Myocyte (in vitro differentiated cells): ENCODE measurements around the gene PPP5C. TPM values are rescaled to one million over a fixed set of nuclear protein-coding genes. Genes with fewer than 3 reads are reported as not detected.
"Not testable (repeated sequence)": the region's sequence is repeated elsewhere in the genome, so short reads cannot be mapped to it uniquely, and the experiment has no call there.

Experiments
- DNase-seq: peaks from one replicate; pipeline ENCODE4 v3.0.0-alpha.2; 2012; ENCODE audit warnings: low read depth
- total RNA-seq: library from RNA; depleted of rRNA; stranded (reverse); fragments of >200 nt; gene quantifications from 2 replicates; pipeline ENCODE4 v1.2.3, GENCODE V29; 2014

Gene PPP5C
- total RNA-seq, 1 donor from 2014 or later = 71.6 TPM

DNA sequence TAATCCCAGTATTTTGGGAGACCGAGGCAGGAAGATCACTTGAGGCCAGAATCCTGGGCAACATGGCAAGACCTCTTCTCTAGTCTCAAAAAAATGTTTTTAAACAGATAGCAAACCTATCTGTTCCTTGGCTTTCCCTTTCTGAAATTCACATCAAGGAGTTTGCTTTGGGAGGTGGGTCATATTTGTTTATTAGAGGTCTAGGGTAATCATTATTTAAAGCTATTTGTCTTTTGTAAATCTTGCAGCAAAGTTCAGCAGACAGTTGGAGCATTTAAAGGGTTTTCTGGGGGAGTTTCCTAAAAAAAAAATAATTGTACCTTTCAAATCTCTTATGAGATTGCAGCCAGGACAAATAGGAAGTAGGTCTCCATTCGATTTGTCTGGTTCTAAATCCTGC lies 17.5 kb downstream of the PPP5C start:
- no peak for DNase-seq

DNA sequence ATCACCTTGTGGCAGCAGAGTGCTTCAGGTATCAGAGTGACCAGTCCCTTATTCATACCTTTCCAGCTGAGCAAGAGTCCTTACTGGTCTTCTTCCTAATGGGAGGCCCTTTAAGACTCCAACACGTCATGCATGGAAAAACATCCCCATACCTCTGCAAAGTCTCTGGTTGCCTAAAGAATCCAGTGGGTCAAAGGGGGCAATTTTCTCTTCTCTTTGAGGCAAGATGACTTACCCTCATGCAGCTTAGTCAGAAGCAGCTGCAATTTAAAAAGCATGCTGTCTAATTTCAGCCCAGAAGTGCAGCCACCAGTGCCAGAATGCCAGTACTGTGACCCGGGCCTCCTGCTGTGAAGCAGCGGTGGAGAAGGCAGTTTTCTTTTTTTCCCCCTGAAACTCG lies 18.7 kb downstream of the PPP5C start:
- peak; percentile 54 for DNase-seq

DNA sequence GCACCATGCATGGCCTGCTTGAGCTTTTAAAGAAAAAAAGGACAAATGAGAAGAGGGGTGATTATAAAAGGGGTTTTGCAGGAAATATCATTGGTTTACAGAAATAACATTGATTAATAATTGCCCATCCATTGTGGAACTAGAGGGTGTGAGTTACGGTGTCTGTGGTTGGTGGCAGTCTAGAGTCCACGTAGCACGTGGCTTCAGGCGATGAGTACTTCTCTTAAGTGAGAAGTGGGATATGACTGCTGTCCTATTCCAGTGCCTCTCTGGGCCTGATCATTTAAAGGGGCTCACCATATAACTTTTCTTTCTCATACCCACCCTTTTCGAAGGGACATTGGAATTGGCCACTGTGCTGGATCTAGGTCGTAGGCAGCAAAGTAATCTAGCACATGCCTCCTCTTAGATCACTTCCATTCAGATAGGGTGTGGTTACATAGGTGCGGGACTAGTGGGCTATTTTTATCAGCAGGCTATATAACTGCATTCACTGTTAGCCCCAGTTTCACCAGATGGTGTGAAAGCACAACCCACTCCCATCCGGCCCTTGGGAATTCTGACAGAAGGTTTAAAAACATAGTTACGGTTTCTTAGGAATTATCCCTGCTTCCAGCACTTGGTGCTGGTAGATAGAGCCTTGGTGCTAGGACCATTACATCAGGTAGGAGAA lies 19.9 kb downstream of the PPP5C start:
- no peak for DNase-seq

DNA sequence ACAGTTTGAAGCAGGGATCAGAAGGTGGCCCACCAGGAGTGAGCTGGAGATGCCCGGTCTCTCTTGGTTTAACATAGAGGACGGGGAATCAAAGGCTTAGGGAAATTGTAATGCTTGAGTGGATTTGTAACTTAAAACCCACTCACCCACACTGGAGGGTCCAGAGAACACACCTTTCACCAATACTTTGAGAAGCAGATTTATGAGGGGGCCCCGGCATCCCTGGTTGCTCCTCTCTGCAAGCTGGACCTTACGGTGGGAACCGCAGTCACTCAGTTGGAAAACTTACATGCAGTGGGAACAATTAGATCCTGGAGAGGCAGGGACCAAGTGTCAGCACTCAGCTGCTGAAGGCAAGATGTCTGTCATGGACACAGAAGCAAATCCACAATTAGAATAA lies 20.5 kb downstream of the PPP5C start:
- DNase-seq = no peak

DNA sequence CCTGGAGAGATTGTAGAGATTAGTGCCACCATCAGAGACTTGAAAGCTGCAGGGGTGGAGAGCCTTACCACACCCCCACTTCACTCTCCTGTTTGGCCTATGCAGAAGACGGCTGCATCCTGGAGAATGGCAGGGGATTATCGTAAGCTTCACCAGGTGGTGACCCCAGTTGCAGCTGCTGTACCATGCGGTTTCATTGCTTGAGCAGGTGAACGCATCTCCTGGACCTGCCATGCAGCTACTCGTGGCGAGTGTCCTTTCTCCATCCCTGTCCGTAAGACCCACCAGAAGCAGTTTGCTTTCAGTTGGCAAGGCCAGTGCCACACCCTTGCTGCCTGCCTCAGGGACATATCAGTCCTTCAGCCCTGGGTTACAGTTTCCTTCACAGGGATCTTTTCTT lies 21.2 kb downstream of the PPP5C start:
- DNase-seq = no peak

DNA sequence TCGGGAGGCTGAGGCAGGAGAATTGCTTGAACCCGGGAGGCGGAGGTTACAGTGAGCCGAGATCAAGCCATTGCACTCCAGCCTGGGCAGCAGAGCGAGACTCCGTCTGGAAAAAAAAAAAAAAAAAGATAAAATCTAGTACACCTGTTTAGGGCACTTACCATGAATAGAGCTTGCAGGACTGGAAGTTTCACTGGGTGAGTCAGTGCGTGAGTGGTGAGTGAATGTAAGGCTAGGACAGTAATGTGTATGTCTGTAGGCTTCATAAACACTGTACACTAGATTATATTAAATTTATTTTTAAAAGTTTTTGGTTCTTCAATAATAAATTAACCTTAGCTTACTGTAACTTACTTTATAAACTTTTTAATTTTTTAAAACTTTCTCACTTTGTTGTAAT lies 22.9 kb downstream of the PPP5C start:
- no peak for DNase-seq

DNA sequence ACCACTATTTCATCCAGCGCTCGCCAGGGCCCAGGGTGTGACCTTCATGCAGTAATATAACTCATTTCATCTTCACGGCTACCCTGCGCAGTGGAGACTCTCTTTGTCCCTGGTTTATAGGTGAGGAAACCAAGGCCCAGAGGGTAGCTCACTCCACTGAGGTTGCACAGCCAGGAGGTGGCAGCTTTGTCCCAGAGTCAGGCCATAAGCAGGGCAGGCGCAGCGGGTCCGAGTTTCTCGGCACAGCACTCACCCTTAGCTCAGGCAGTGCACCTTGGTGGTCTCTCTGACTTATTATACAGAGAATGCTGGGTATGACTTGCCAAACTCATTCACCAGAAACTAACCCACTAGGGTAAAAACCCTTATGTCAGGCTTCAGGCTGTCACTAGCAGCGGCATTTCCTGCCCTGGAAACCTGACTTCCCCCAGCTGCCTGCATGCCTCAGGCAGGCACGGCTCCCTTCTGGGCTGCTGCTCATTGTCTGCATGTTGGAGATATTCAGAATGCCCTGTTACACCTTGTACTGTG lies 24.5 kb downstream of the PPP5C start:
- DNase-seq = no peak

DNA sequence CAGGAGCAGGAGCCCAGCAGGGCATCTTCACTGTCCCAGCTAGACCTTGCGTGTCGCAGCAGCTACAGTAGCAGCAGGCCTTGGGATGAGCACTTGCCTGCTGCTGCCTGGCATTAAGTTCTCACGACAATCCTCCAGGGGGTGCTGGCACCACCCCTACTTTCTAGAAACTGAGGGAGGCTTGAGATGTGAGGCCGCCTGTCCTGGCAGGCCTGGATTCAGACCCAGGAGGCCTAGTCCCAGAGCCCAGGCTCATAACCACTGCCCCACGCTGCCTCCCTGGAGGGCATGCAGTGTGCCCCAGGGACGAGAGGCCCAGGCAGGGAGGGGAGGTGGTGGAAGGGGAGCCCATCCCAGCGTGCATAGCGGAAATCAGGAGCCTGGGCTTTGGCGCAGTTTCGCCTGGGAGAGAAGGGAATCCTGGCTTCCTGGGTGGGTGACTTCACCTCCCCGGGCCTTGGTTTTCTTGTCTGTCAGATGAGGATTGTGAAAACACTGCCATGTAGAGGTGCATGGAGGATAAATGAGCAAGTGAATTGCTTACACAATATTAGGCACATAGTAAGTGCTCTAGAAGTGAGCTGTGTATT lies 26.1 kb downstream of the PPP5C start:
- DNase-seq = no peak

DNA sequence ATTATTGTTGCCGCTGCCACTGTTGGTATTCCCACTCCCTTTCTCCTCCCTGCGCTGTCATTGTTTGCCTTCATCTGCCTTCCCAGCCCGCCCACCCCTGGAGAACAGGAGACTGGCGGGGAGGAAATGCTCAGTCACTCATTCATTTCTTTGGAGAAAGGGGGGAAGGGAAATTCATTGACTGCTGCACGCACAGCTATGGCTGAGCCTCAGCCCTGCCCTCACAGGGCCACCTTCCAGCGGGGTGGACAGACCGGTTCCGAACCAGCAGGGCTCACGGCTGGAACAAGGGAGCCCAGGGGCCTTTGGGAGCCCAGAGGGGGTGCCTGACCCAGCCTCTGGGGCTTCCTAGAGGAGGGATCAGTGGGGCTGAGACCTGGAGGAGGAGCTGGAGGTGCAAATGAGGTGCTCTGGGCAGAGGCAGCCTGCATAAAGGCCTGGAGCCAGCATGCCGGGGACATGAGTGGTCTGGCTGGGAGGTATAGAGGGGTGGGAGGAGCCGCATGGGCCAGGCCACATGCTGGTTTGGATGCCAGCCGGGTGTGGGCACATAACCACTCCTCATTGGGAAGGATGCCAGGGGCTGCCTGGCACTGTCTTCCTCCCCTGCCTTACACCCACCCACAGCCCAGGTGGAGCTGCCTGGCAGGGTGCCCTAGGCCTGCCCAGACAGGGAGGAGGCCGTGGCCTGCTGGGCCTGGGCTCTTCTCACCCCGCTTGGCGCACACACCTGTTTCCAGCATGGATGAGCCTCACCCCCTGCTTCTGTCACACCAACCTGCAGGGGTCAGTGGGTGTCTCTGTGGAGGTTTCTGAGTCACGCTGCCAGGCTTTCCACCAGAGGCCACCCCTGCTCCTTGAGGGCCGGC lies 26.8 kb downstream of the PPP5C start:
- DNase-seq = peak; percentile 93

DNA sequence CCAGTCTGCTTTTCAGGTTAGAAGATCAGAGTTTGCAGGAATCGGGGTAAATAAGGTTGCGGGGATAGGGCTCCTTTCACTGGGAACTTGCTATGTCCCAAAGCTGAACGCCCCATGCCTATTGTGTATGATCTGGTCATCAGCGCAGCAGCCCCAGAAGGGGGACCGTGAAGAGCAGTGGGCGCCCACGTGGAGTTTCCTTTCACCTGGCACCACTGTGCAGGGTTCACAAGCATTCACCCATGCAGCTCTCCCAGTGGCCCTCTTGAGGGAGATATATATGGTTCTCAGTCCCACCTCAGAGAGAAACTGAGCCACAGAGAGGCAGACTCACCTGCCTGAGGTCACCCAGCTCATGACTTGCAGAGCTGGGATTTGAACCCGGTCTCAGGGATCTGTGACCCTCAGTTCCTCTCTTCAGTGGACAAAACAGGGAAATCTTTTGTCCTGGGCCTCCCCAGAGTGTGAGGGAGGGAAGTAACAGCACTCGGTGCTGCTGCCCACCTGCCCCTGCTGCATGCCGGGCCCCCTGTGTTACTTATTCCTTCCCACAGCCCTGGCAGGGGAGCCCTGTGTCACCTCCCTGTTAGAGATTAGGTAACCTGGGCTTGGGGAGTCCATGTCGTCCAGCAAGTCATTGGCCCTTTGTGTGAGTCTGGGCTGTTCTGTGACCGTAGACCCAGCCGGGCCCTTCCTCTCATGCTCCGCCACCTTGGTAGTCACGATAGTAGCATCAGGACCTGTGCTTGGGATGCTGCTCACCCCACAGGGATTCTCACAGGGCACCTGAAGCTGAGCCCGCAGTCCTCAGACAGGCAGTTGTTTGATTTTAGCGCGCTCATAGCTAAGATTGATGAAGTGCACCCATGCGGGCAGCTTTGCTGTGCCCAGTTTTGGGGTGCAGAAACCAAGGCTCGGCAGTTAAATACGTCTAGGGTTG lies 27.9 kb downstream of the PPP5C start:
- no peak for DNase-seq

DNA sequence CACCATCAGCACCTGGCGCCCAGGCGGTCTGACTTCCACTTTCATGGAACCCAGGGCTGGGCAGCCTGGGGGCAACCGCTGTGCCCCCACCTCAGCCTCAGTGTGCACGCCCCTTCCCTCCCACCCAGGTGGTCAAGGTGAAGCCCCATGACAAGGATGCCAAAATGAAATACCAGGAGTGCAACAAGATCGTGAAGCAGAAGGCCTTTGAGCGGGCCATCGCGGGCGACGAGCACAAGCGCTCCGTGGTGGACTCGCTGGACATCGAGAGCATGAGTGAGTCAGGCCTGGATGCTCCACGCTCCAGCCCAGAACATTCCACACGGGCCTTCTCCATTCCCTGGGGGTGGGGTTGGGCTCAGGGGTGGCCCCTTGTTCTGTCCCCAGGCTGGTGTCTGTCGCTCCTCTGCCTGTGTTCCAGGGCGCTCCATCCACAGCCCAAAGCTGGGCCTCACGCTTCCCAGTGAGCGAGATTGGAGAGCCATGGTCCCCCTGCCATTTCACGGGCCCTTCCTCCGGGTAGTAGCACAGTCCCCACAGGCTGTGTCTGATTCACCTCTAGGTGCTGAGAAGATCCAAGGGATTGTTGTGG lies 28.7 kb downstream of the PPP5C start:
- DNase-seq = not testable (repeated sequence)

DNA sequence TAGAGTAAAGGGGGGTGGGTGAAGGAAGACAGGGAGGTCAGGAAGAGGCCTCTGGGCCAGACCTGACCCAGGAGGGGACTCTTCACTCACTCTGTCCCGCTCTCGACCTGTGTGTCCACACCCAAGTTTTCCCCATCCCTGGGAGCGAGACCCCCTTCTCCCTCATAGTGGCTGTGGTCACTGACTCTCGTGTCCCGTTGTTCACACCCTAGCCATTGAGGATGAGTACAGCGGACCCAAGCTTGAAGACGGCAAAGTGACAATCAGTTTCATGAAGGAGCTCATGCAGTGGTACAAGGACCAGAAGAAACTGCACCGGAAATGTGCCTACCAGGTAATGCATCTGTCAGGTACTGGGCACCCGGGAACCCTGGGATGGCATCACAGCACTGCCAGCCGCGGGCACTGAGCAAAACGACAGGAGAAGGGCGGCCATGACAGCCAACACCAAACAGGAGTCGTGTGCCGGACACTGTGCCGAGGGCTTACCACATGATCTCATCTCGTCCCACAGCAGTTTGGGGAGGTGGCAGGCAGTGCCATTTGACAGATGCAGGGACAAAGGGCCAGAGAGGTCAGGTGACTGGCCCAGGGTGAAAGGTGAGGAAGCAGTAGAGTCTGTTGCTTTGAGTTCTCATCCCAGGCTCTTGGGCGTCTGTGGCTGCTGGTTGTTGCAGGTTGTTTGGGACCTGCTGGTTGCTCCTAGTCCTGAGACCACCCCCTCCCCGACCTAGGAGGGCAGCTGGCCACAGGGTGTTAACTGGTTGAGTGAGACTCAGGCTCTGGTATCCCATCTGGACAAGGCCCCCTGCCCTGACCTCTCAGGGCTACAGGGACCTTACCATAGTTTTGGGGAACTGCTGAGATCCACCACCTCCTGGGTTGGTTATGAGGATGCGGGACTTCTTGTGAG lies 29.6 kb downstream of the PPP5C start:
- no peak for DNase-seq

DNA sequence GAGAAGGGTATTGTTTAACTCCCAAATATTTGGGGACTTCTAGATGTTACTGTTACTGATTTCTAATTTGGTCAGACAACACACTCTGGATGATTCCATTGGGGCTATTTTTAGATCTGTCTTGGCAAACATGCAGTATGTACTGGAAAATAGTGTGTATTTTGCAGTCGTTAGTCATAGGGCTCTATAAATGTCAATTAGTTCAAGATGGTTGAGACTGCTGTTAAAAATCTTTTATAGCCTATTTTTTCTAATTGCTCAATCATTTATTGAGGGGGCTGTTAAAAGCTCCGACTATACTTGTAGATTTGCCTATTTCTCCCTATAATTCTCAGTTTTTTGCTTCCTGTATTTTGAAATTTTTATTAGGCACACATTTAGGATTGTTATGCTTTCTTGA lies 31.4 kb downstream of the PPP5C start:
- peak; percentile 75 for DNase-seq

DNA sequence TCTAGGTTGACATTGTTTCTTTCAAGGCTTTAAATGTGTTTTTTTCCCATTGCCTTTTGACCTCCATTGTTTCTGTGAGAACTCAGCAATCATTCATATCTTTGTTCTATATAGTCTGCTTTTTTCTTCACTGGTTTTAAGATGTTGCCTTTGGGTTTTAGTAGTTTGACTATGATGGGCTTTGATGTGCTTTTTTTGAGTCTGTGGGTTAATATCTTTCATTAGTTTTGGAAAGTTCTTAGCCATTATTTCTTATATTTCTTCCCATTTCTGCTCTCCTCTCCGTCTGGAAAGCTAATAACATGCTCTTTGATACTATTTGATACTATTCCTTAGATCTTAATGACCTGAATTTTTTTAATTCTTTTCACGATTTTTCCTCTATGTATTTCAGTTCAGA lies 33.8 kb downstream of the PPP5C start:
- DNase-seq = no peak

DNA sequence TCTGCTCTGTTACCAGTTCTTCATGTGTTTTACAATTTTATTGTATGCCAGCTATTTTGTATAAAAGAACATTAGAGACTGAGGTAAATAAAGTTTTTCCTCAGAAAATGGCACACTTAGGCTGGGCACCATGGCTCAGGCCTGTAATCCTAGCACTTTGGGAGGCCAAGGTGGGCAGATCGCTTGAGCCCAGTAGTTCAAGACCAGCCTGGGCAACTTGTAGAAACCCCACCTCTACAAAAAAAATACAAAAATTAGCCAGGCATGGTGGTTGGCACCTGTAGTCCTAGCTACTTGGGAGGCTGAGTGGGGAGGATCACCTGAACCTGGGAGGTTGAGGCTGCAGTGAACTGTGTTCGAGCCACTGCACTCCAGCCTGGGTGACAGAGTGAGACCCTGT lies 34.5 kb downstream of the PPP5C start:
- DNase-seq = no peak

DNA sequence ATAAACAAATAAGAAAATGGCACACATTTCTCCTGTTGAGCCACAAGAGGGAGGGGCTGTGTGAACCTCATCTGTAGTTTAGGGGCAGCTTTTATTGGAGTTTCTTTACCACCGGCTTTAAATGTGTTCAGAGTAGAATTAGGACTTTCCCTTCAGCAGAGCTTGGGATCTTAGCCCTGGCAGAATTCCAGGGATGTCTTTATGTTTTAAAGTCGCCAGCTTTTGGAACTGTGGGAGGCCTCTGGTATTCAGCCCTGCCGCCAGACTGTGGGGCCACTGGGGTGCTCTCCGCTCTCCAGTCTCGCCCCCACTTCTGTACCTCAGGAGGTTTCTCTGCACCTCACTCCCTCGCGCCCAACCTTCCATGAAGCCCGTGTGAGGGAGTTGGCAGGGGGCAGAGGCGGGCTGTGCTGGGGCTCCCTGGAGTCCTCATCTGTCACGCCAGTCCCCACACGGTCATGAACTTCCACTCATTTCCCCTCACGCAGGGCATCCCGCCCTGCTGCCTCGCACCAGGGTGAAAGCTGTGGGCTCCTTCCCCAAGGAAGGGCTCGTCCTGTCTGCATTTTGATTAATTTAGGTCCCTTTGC lies 35.0 kb downstream of the PPP5C start:
- DNase-seq = no peak

DNA sequence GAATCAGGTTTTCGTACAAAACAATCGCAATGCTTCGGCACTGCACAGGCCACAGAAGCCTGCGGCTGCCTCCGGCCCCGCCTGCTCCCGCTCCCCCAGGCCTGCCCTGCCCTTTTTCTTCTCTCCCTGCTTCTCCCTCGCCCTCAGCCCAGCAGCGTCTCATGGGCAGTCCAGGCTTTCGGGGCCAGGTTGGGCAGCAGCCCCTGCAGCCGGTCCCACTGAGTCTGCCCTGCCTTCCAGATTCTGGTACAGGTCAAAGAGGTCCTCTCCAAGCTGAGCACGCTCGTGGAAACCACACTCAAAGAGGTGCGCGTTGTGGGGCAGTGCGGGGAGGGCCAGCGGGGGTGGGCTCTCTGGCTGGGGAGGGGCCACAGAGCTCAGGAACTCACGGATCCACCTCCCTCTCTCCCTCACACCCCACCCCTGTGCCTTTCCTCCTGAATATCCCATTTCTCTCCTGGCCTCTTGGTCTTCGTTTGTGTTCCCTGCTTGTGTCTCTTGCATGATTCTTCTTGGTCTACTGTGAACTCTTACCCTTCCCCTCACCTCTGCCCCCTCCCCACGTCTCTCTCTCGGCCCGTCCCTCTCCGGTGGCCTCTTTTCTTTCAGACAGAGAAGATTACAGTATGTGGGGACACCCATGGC lies 36.4 kb downstream of the PPP5C start:
- DNase-seq = no peak

DNA sequence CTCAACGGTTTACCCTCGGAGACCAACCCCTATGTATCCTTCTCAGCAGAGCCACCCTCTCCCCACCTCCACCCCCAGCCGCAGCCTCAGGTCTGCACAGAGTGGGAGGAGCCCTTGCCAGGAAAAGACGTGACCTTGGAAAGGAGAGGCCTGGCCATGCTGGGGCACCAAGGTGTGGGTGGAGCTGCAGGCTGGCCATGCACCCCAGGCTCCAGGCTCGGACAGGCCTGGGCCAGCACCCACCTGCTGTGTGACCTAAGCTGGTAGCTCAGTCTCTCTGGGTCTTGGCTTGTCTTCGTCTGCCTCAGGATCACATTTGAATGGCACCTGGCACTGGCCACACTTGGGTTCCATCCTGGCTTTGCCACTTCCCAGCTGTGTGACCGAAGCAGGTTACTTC lies 37.0 kb downstream of the PPP5C start:
- no peak for DNase-seq

DNA sequence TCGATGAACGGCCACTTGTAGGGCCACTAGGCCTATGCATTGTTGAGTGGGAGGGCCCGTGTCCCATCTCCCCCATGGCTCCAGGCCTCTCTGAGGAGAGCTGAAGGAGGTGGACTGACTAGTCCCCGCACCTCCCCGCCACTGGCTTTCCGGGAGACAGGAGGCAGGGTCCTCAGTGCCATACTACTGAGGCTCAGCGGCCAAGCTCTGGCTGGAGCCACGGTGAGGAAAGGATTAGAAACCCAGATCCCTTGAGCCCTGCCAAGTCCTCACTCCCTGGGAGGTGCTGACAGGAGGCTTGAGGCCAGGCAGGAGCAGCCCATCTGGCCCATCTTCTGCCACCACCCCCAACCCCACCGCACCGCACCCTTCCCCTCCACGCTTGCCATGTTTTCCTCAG lies 37.5 kb downstream of the PPP5C start:
- no peak for DNase-seq
